Parathyroid adenoma (tissue), 2 donors: Measurements from ENCODE around the gene RNF5.

Experiments used
- H2AFZ ChIP-seq: fragments of 300-600 bp; sonication (generic); one replicate; pipeline ENCODE4 v1.7.0; 2017; ENCODE audit warnings: antibody characterized with exemption, mild to moderate bottlenecking
- H3K27ac ChIP-seq: fragments of 300-600 bp; sonication (generic); one replicate; pipeline ENCODE4 v1.7.0; 2017
- H3K27me3 ChIP-seq: fragments of 300-600 bp; sonication (generic); one replicate; pipeline ENCODE4 v1.7.0; 2017; ENCODE audit warnings: low read length; ENCODE audit not compliant: control insufficient read depth, insufficient read depth
- H3K36me3 ChIP-seq: fragments of 300-600 bp; sonication (generic); one replicate; pipeline ENCODE4 v1.7.0; 2017; ENCODE audit warnings: low read length; ENCODE audit not compliant: control insufficient read depth, insufficient read depth
- H3K4me1 ChIP-seq: fragments of 300-600 bp; sonication (generic); one replicate; pipeline ENCODE4 v1.7.0; 2017; ENCODE audit warnings: control low read depth
- H3K4me2 ChIP-seq: fragments of 300-600 bp; sonication (generic); one replicate; pipeline ENCODE4 v1.7.0; 2017; ENCODE audit warnings: low read length
- H3K4me3 ChIP-seq: fragments of 300-600 bp; sonication (generic); one replicate; pipeline ENCODE4 v1.7.0; 2017; ENCODE audit warnings: low read depth, low read length
- H3K79me2 ChIP-seq: fragments of 300-600 bp; sonication (generic); one replicate; pipeline ENCODE4 v1.7.0; 2017; ENCODE audit warnings: control low read depth
- H3K9ac ChIP-seq: fragments of 300-600 bp; sonication (generic); one replicate; pipeline ENCODE4 v1.7.0; 2017; ENCODE audit warnings: mild to moderate bottlenecking
- H3K9me3 ChIP-seq: fragments of 300-600 bp; sonication (generic); one replicate; pipeline ENCODE4 v1.7.0; 2017; ENCODE audit warnings: low read length; ENCODE audit not compliant: control insufficient read depth
- CTCF ChIP-seq: fragments of 300-600 bp; sonication (generic); IDR thresholded peaks from one replicate; pipeline ENCODE4 v1.7.0; 2017; ENCODE audit warnings: antibody characterized with exemption, mild to moderate bottlenecking
- donor health status: primary hyperparathyroidism.

RNF5 gene

GRCh38 chr6:32223258-32224235 lies 45.3 kb downstream of the RNF5 start, which contains the start of gene NOTCH4:
Gene NOTCH4 (minus strand): TSS chr6:32224067. CDS start chr6:32223928, 139 bp downstream.
- Histone ChIP-seq H3K9ac (no peak within 1 kb of the TSS), H3K27ac (peak within 1 kb of the TSS; percentile 54), H3K9me3 (no peaks in the 10 kb centered on the region), H3K4me3 (peak within 1 kb of the TSS; percentile 25), H3K36me3 (no peaks in the 10 kb centered on the region), H3K4me2 (peak within 1 kb of the TSS; percentile 35), H2AFZ (no peak within 1 kb of the TSS), H3K27me3 (no peaks in the 10 kb centered on the region), H3K4me1 (no peaks in the 10 kb centered on the region), H3K79me2 (no peaks in the 10 kb centered on the region)
- no peak for TF ChIP-seq CTCF

GRCh38 chr6:32224696-32225095 lies 46.5 kb downstream of the RNF5 start:
- Histone ChIP-seq H3K9me3 (no peaks in the 10 kb centered on the region), H3K4me3 (no peak overlapping the region), H3K9ac (no peak overlapping the region), H3K36me3 (no peaks in the 10 kb centered on the region), H3K27me3 (no peaks in the 10 kb centered on the region), H3K4me2 (no peak overlapping the region), H2AFZ (no peak overlapping the region), H3K4me1 (no peaks in the 10 kb centered on the region), H3K79me2 (no peaks in the 10 kb centered on the region), H3K27ac (no peak overlapping the region)
- TF ChIP-seq CTCF: no peak

GRCh38 chr6:32226434-32226833 lies 48.2 kb downstream of the RNF5 start:
- no peaks in the 10 kb centered on the region for H3K36me3 ChIP-seq
- no peak overlapping the region for H3K4me3 ChIP-seq
- TF ChIP-seq CTCF: no peak
- H3K79me2 ChIP-seq: no peaks in the 10 kb centered on the region
- no peak overlapping the region for H2AFZ ChIP-seq
- H3K9me3 ChIP-seq: no peaks in the 10 kb centered on the region
- no peak overlapping the region for H3K4me2 ChIP-seq
- H3K9ac ChIP-seq: no peak overlapping the region
- H3K27ac ChIP-seq: no peak overlapping the region
- H3K27me3 ChIP-seq: no peaks in the 10 kb centered on the region
- H3K4me1 ChIP-seq: no peaks in the 10 kb centered on the region
